SK-N-SH treated with all-trans-retinoic acid at 6 μM for 48 hours (cell line): ENCODE results near the gene DHX16.

Source experiments
- CREB5 ChIP-seq: fragments of 250-450 bp; sonication (Bioruptor Pico); IDR thresholded peaks from 2 replicates; pipeline ENCODE4 v1.5.1; 2020; ENCODE audit warnings: low read depth, mild to moderate bottlenecking, moderate library complexity
- PATZ1 ChIP-seq: fragments of 250-450 bp; sonication (Bioruptor Pico); IDR thresholded peaks from 2 replicates; pipeline ENCODE4 v1.8.0; 2020; ENCODE audit warnings: mild to moderate bottlenecking, moderate library complexity, borderline replicate concordance
- TSHZ2 ChIP-seq: fragments of 250-450 bp; sonication (Bioruptor Pico); IDR thresholded peaks from 2 replicates; pipeline ENCODE4 v1.5.0; 2020; ENCODE audit warnings: mild to moderate bottlenecking, moderate library complexity
- ZFP3 ChIP-seq: fragments of 250-450 bp; sonication (Bioruptor Pico); IDR thresholded peaks from 2 replicates; pipeline ENCODE4 v1.5.0; 2020; ENCODE audit warnings: mild to moderate bottlenecking, moderate library complexity
- ZFP30 ChIP-seq: fragments of 450-650 bp; formaldehyde crosslinking; IDR thresholded peaks from 2 replicates; pipeline ENCODE4 v1.5.0; 2022; ENCODE audit warnings: mild to moderate bottlenecking, moderate library complexity
- ZNF70 ChIP-seq: fragments of 450-650 bp; formaldehyde crosslinking; IDR thresholded peaks from 2 replicates; pipeline ENCODE4 v1.5.0; 2020; ENCODE audit warnings: mild to moderate bottlenecking, moderate library complexity
- TF ChIP-seq, protein P1 (sequence below): fragments of 250-450 bp; sonication (Bioruptor Pico); IDR thresholded peaks from 2 replicates; pipeline ENCODE4 v1.8.0; 2021; ENCODE audit warnings: low read depth, mild to moderate bottlenecking, moderate library complexity, borderline replicate concordance

DNA sequence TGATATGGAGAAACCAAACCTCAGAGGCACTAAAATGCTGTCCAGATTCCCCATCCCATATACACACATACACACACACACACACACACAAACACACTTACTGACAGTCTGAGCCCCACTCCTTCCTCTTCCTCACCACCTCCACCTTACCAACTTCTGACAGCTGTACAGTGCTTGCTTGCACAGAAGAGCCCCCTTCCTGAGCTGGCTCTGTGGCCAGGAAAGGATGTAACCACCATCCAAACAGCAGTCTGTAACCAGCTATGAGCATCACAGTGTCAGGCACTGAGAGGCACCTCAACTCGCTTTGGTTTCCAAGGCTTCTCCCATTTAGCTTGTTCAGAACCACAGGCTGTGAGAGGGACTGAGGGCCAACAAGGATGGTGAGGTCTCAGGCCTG, 31.8 kb downstream of the DHX16 start:
- TF ChIP-seq TSHZ2 (CRISPR knock-in tag) (no peak), PATZ1 (CRISPR knock-in tag) (no peak), CREB5 (CRISPR knock-in tag) (no peak), ZNF70 (CRISPR knock-in tag) (no peak), ZFP30 (CRISPR knock-in tag) (no peak), ZFP3 (CRISPR knock-in tag) (no peak)
- TF ChIP-seq, protein P1, sequence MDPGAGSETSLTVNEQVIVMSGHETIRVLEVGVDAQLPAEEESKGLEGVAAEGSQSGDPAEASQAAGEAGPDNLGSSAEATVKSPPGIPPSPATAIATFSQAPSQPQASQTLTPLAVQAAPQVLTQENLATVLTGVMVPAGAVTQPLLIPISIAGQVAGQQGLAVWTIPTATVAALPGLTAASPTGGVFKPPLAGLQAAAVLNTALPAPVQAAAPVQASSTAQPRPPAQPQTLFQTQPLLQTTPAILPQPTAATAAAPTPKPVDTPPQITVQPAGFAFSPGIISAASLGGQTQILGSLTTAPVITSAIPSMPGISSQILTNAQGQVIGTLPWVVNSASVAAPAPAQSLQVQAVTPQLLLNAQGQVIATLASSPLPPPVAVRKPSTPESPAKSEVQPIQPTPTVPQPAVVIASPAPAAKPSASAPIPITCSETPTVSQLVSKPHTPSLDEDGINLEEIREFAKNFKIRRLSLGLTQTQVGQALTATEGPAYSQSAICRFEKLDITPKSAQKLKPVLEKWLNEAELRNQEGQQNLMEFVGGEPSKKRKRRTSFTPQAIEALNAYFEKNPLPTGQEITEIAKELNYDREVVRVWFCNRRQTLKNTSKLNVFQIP (CRISPR knock-in tag) = no peak
